Fibroblast of villous mesenchyme (primary cell): ENCODE data around the gene MYL6B. TPM values are rescaled to one million over a fixed set of nuclear protein-coding genes. Genes with fewer than 3 reads are reported as not detected.
A peak's percentile ranks its signal among the peaks of the same experiment; 100 is the strongest.

Source experiments
- DNase-seq: peaks from one replicate; pipeline ENCODE4 v3.0.0-alpha.2; 2010; ENCODE audit warnings: low read depth
- H3K4me3 ChIP-seq: 2 replicates; pipeline ENCODE4 v1.5.1; 2011; ENCODE audit warnings: low read depth, mild to moderate bottlenecking, low read length
- CTCF ChIP-seq: IDR thresholded peaks from 2 replicates; pipeline ENCODE4 v1.5.1; 2012; ENCODE audit warnings: low read depth, mild to moderate bottlenecking, low read length; ENCODE audit not compliant: insufficient read depth
- total RNA-seq: library from RNA; depleted of rRNA; stranded (reverse); fragments of >200 nt; gene quantifications from 2 replicates; pipeline ENCODE4 v1.2.3, GENCODE V29; 2012

MYL6B gene
- 68.2 and 70.9 TPM in 2 replicates for total RNA-seq

GRCh38 chr12:56152132-56152755 is at the start of gene MYL6B:
MYL6B (plus strand) TSS chr12:56152587; CDS start chr12:56153919, 1,332 bp downstream.
- no peak for TF ChIP-seq CTCF
- peak; percentile 91 for DNase-seq
- H3K4me3 ChIP-seq = peak within 1 kb of the TSS; percentile 80

DNA sequence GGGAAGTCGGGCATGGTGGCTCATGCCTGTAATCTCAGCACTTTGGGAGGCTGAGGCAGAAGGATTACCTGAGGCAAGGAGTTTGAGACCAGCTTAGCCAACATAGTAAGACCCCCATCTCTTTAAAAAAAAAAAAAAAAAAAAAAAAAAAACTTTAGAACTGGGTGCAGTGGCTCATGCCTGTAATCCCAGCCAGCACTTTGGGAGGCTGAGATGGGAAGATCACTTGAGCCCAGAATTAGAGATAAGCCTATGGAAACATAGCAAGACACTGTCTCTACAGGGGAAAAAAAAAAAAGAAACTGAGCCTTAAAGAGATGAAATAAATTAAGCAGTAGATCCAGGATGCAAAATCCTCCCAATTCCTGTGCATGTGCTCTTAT is 49.7 kb upstream of the MYL6B start:
- no peak for DNase-seq
- H3K4me3 ChIP-seq = no peak overlapping the region
- TF ChIP-seq CTCF = no peak

GRCh38 chr12:56103066-56103711 is 49.2 kb upstream of the MYL6B start:
- H3K4me3 ChIP-seq = peak overlapping the region; percentile 83
- DNase-seq = no peak
- TF ChIP-seq CTCF = no peak

DNA sequence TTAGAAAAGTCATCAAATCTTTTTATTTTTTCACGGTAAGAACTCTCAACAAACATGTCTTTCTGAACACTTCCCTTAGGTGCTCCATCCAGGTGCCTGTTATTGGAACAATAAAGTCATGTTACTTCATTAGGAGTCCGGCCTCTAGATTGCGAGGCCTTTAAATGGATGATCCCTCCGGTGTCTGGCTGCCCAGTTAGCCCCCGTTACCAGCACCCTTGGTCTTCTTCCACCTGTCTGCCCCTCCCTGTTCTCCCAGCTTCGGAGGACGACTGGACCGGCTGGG is 48.6 kb upstream of the MYL6B start:
- no peak for DNase-seq
- H3K4me3 ChIP-seq = peak overlapping the region; percentile 83
- TF ChIP-seq CTCF = no peak

DNA sequence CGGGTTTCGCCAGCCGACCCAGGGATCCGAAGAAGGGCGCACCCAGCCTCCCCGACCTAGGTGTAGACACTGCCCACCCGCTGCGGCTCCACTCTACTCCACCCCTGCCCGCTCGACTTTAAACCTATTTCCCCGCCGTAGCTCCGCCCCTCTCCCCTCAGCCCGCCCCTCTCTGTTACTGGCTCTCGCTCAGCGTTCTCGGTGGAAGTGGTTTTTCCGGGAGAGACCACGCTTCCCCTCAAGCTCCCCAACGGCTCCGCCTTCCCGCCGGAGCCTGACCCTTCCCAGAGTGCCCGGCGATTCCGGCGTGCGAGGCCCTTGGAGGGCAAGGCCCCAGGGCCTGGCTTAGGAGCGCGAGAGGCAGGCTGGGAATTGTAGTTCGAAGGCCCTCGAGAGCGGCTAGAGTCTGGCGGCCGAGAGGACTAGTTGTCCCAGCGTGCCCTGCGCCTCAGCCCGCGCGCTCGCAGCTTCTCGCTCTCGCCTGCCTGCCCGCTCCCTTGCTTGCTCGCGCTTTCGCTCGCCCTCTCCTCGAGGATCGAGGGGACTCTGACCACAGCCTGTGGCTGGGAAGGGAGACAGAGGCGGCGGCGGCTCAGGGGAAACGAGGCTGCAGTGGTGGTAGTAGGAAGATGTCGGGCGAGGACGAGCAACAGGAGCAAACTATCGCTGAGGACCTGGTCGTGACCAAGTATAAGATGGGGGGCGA is 48.1 kb upstream of the MYL6B start, which contains the start of gene PA2G4:
PA2G4 (plus strand) TSS at position 451 of the 706 bp plus-strand sequence; CDS start at position 630, 179 bp downstream.
- TF ChIP-seq CTCF = no peak
- H3K4me3 ChIP-seq = peak within 1 kb of the TSS; percentile 83
- peak; percentile 99 for DNase-seq

- TF ChIP-seq CTCF = no peak
- peak; percentile 25 for DNase-seq
- H3K4me3 ChIP-seq = peak overlapping the region; percentile 83
Observed at GRCh38 chr12:56104815-56105608, 47.4 kb upstream of the MYL6B start.
